HT1080 (cell line): Measurements from ENCODE around the gene CHIT1. TPM values are rescaled to one million over a fixed set of nuclear protein-coding genes. Genes with fewer than 3 reads are reported as not detected.

Experiments
- DNase-seq: peaks from one replicate; pipeline ENCODE4 v3.0.0-alpha.2; 2015; ENCODE audit warnings: low read depth
- total RNA-seq: library from RNA; depleted of rRNA; stranded (reverse); fragments of >200 nt; shearing (Covaris generic); gene quantifications from 2 replicates; pipeline ENCODE4 v1.2.3, GENCODE V29; 2014

The CHIT1 gene
- total RNA-seq, 1 experiment from 2014 or later = not detected

DNA sequence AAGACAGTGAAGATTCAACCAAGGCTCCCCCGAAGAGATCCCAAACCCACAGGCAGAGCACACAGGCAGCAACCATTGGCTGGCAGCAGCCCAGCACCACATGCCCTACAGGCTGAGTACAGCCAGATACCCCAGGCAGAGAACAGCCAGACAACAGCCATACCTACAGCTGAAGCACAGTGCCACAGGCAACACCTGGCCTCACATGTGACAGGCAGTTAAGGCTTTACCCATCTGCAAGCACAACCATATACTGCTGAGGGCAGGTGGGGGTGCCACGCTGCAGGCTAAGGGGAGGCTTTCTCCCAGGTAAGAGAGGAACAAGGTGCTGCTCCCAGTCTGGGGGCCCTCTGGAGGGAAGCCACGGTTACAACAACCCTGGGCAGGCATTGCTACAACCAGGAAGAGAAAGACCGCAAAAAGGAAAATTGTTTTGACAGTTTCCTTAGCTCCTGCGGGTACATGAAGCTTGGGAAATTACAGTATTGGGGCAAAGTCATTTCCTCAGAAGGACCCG is 12.3 kb downstream of the CHIT1 start:
- no peak for DNase-seq

DNA sequence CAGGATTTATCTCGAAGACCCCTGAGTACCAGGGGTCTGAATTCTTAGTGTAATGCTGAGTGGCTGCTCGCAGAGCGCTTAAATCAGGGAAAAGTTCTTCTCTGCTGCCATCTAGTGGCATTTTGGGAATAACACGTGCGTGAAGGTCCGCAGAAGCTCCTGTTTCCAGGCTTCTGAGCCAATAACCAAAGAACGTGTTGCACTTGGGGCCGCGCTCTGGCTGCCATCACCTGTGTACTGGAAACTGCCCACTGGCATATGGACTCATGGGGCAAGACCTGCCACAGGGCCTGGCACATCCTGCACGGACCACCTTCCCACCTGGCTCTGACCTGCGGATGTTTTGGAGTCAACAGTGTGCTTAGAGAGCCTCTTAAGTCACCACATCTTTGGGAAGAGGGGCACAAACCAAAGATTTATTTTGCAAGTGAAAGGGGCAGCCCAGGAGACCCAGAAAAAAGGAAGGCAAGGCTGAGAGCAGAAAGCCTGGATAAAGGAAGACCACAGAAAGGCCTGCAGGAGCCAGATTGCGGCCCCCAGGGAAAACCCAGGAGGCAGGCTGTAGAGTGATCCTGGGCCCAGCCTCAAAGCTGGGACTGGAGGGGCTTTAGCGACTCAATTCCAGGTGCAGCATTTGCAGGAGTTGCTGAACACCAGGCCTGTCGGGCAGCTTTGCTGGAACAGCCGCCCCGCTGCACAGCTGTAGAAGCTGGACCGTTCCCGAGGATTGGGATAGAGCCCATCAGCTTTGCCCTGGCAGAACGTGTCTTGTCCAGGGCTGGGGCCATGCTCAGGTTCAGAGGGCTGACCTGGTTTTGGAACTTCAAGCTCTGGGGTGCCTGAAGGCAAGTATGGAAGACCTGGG is 13.0 kb downstream of the CHIT1 start:
- peak; percentile 62 for DNase-seq

DNA sequence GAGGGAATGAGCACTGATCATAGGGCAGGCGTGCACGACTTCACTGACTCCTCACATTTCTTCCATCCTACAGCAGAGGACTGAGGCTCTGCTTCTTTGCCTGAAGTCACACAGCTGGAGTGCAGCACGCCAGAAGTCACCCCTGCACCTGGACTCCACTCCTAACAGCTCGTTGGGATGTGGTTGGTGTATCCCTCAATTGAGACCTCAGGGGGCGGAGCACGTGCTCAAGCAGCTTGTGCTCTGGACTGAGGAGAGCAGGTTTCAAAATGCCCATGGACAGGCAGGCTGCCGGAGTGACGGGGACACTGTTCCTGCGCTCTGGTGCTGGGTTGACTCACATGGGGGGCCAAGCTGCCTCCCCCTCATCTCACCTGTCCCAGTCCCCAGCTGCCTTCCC is 13.9 kb downstream of the CHIT1 start:
- no peak for DNase-seq

DNA sequence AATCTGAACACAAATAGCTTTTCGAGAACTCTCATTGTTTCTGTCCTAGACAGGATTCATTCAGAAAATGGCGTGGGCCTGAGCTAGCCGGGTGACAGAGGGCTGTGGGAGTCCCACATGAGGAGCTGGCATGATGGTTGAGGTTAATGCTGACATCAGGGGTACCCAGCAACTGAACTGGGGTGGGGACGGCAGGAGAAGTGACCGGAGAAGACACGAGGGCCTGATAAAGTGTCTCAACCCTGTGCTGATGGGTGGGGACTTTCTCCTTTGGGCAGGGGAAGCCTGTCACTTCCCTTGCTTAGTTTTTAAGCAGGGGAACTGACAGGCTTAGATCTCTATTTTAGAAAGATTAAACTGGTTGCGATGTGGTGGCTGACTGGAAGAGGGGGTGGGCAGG is 14.6 kb downstream of the CHIT1 start:
- DNase-seq = no peak

DNA sequence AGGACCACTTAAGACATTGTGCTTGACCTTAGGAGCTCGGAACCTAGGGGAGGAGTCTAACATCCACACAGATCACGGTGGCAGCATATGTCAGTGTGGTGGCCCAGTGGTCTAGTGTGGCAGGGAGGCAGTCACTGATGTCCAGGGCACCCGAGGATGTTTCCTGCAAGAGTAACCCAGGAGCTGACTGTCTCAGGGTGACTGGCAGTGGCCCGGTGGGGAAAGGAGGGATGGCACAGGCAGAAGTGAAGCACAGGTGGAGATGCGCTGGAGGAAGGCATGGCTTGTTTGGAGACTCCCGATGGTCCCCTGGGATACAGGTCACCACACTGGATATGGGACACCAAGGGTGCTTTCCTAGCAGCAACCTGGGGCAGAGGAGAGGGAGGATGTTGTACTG is 16.3 kb downstream of the CHIT1 start:
- DNase-seq = no peak

DNA sequence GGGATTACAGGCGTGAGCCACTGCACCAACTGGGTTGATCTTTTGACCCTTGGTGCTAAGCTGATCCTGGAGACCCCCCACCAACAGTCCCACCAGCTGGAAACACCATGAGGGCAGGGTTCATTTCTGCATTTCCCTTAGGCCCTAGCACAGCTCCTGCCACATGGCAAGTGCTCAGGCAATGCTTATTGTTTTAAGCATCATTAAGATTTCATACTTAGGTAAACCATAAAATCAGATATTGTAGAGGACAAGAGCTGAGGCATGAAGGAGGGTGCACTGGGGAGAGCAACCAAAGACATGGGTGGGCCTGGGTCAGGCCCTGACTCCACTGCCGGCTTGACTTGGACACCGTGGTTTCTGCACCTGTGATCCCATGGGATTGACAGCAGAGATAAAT is 17.7 kb downstream of the CHIT1 start:
- DNase-seq = no peak

DNA sequence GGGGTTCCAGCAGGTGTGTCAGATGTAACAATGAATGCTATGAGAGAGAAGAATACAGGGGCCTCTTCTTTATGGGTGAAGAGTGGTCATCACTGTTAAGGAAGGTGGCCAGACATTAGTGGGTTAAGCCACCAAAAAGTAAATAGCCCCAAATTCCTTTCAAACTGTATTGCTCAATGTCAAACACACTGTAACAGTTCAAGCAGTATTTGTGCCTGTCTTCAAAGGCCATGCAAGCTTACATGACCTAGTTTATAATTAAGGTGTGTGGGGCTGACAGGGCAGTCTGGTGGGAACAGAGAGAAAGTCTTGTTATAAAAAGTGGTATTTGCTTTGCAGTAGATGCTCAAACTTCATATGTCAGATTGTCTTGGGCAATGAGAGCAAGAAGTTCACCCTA is 18.5 kb downstream of the CHIT1 start:
- DNase-seq = no peak

DNA sequence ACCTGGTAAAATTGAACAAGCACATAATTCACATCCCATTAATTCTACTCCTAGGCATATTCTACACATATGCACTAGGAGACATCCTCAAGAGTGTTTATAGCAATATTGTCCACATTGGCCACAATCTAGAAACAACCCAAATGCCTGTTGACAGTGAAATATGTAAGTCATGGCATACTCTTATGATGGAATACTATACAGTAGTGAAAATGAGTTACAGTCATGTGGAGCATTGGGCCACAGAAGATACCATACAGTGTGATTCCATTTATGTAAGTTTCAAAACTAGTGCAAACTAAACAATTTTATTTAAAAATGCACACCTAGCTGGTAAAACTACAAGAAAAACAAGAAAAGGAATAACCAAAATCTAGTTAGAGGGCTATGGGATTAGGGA is 19.1 kb downstream of the CHIT1 start:
- DNase-seq = no peak

DNA sequence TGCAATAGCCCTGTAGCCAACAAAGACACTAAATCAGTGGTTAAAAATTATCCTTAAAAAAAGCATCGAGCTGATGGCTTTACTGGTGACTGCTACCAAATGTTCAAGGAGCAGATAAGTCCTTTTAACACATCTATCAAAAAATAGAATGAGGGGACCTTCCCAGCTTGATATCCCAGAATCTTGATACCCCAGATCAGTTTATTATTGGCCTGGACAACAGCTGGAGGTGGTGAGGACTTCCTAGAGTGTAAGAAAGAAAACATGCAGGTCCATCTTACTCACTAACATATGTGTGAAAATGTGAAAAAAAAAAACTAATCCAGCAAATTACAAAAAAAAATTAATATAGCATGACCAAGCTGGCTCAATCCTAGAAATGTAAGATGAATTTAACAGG is 21.3 kb downstream of the CHIT1 start:
- DNase-seq = no peak

DNA sequence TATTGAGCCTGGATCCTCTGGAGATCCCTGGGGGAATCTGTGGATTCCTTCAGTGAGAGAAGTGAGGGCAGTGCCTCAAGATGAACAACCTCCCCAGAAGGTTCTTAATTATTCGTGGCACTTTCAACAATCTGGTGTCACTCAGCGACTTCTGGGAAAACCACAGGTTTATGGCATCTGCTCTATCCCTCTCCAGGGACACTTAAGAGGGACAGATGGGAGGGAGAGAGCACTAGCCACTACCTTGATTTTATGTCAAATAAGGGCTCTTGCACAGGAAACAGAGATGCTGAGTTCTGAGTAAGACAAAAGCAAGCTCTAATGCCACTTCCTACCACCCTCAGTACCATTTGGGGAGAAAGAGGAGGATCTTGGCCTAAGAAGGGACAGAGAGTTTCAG is 21.7 kb downstream of the CHIT1 start:
- no peak for DNase-seq

DNA sequence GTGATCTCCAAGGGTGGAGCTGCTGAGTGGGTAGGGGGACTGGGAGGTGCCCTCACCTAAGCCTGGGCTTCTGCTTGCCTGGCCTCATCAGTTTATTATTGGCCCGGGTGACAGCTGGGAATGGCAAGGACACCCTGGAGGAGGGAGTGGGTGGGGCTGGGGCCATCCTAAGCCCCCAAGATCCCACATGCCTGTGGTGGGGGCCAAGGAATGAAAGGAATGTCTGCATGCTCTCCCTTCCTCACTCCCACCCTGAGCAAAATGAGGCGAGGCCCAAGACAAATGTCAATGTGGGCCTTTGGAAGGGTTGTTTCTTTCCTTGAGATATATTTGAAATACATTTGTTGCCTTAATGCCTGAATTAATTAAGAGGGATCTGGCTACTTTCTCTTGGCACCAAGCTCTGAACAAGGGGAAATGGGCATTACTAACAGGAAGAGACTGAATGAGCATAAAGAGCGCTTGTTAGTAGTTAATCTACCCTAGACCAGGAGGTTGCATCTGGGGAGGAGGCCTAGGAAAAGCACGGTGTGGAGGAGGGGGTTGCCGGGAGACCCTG is 23.3 kb downstream of the CHIT1 start:
- DNase-seq = peak; percentile 18

DNA sequence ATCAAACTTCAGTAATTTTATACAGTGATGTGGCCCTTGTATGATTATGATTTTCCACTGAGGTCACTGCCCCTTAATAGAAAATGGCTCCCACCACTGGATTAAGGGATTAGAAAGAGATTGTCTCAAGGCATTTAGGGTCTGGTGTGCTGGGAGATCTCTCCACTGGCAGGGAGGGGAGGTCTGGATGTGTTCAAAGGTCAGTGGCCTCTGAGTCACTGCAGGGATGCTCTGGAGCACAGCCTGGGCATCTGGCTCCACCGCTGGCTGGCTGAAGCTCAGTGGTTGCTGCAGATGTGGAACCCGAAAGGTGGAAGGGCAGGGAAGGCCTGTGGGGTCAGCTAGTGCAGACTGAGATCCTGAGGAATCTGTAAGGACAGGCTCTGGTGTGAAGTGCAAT is 24.7 kb downstream of the CHIT1 start:
- no peak for DNase-seq

DNA sequence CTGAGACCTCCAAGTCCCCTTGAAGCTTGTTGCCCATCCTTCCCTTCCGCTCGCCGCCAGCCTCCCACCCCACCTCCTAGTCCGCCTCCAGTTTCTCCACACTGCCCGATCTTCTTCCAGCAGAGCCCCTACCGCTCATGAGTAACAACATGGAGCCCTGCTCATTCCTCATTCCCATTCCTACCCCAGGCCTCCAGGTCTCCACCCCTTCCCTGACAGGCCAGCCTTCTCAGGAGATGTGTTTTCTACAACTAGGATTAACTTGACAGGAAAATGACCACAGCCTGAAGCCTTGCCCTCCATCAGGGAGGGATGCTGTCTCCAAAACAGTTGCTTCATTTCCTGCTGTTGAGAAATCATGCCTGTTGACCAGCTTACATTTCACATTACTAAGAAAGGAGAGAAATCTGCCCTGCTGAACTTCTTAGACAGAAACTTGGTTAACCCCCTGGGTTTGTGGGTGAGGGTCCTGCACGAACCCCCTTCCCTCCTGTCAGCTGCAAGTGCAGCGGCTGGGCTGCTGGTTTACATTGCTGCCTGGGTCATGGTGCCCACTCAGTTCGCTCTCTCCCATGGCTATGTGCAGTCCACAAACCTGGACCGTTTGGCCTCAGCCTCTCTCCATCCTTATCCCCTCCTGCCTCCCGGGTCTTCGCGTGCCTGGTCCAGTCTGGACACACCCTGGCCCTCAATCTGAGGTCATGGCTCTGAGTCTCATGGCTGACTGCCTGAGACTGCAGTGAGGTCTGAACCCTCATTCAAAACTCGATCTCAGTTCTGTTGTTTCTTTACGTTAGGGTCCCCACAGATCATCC is 26.8 kb downstream of the CHIT1 start:
- peak; percentile 72 for DNase-seq

DNA sequence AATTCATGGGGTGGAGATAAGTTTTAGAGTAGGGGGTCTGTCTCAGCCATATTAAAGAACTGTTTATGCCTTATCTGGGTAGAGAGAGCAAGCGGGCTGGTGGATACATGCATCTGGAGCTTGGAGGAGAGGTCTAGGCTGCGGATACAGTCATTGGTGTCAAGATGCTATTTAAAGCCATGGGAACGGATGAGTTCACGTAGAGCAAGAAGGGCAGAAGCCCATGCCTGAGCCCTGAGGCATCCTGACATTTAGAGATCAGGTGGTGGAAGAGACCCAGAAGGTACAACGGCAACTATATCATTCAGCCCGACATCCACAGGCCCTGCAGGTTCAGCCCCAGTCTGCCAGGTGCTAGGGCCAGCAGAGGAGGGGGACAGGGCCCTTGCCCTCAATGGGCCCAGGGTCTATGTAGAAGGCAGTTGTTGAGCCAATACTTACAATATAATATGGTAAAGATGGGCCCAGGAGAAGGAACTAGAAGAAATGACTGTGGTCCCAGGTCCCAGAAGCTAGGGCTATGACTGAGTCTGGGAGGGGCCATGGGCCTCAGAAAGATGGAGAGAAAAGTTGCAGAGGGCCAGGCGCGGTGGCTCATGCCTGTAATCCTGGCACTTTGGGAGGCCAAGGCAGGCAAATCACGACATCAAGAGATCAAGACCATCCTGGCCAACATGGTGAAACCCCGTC is 27.8 kb downstream of the CHIT1 start:
- no peak for DNase-seq

DNA sequence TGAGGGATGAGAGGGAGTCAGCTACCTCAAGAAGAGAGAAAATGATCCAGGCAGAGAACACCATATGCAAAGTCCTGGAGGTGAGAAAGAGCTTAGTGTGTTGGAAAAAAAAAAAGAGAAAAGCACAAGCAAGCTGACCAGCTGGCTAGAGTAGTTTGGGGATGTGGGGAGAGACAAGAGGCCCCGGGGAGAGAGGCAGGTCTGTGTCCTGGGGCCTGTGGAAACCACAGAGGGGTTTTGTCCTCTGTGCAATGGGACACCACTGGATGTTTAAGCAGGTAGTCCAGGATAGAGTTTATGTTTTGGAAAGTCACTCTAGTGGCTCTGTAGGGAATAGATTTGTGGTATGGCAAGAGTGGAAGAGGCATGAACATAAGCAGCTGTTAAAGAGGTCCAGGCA is 28.6 kb downstream of the CHIT1 start:
- no peak for DNase-seq

DNA sequence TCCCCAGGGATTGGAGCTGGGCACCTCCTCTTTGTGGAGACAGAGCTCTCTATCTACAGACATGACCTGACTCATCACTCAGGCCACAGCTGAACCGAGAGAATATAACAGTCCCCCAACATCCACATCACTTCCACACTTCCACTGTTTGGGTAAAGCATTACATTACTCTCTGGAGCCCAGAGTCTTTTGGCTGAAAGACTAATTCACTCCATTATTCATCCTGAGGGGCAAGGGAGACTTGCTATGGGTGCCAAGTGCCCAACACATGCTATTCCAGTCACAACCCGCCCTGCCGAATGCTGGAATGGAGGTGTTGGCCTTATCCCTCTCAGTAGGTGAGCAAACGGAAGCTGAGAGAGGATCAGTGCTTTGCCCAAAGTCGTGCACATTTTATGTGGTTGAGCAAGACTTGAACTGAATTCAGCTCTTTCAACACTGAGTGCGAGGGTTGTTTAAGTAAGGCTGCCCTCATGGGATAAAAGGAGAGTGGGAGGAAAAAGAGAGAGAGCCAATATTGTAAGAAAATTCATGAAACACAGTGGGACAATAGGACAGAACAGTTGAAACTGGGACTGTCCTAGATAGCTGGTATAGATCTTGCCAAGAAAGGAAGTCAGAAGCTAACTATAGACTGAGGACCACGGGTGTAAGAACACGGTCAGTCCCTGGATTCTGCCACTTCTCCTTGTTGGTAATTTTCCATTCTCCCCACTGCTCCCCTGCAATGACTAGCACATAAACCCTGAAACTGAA is 29.5 kb downstream of the CHIT1 start:
- peak; percentile 23 for DNase-seq

DNA sequence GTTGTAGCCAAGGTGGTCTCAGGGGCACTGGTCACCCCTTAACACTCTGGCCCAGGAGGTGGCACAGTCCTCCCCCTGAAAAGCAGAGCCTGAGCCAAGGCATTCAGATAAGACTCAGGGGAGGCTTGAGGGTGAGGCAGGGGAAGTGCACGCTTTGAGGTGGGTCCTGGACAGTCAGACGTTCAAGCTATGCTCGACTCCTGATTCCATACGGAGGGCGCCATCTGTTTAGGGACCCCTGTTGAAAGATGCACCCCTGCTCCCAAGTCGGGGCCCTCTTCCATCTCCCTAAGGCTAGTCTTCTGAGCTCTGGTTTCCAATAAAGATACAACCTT is 30.0 kb downstream of the CHIT1 start:
- DNase-seq = no peak

DNA sequence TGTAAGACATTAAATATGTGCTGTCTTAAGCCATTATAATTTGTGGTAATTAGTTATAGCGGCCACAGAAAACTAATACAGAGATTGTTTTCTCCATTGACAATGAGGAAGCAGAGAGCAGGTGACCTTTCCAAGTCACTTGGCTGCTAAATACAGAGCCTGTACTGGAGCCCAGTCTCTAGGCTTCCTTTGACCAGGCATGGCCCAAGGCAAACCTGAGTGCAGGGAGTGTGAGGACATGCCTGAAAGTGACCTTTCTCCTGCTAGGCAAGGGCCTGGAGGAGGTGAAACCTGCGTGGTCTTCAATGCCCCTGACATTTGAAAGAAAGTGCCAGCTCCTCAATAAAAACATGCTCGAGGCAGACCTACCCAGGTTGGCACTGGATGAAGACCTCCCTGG is 30.5 kb downstream of the CHIT1 start:
- no peak for DNase-seq

DNA sequence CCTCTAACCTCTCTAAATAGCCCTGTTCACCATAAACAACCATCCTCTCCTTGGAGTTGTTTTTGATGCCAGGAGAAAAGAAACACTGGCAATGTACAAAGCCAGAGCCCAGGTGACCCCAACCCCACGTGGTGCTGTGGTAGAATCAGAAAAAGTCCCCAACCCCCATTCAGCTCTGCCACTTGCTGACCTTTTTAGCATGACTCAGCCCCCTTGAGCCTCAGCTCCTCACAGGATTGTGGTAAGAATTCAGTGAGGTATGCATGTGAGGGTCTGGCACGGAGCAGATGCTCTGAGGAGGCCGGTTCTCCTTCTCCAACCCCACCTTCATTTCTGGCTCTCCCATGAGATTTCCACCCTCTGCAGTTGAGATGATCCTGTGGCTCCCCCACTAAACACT is 31.8 kb downstream of the CHIT1 start:
- DNase-seq = peak; percentile 83

DNA sequence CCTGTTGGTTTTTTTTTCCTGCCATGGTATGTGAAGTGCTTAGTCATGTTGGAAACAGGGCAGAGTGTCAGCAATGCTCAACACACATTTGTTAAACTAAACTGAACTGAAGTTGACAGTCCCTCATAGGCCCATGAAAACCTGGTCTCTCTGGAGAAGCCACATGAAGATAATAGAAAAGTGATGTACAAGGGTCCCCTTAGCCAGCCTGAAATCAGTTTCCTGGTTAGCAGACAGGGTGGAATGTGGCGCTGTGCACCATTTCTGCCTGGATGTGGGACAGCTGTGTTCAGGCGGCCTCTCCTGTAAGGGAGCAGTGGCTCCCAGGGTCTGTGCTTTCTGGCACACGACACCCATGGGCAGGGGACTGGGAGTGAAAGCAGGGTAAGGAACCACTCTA is 33.1 kb downstream of the CHIT1 start:
- no peak for DNase-seq

DNA sequence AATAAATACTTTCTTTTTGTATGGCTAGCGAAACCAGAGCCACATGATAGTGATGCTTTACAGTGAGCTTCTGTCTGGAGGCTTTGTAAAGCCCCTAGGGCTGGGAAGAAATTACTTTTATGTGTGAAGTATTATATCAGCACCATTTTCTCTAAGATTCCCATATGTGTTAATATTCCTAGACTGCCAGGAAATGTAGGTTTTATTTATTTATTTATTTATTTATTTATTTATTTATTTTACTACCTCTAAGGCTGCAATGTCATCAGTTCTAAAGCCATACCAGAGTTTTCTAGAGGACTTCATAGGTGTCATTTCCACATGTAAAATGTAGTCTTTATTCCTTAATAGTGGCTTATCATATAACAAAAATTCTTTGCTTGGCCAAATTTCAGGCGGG is 38.5 kb downstream of the CHIT1 start:
- no peak for DNase-seq
